ENCODE measurements around the gene TMIGD1. TPM values are rescaled to one million over a fixed set of nuclear protein-coding genes. Genes with fewer than 3 reads are reported as not detected.

The TMIGD1 gene
- total RNA-seq, 4 donors from 2014 or later, result not detected

DNA sequence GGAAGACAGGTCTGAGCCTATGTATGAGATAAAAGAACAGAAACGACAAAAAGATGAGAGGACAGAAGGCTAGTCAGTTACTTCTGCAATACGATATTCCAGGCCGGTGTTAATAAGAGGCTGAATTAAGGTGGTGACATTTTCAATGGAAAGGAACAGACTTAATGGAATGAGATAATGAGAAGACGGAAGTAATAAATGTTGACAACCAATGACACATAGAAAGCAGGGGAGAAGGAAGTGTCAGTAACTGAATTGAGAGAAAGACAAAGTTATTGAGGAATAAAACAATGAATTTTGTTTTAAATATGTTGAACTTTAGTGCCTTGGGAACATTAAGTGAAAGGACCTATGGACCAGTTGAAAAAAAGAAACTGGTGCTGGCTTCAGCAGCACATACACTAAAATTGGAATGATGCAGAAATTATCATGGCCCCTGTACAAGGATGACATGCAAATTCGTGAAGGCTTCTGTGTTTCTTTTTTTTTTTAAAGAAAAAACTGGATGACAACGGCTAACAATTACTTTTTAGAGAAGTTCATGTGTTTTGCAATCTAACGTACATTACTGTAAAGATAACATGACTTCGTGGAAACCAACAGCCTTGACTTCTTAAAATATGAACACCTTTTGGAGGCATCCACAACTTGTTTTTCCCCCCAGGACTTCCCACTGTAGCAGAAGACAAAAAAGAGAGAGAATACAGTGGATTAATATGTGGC is 26.4 kb upstream of the TMIGD1 start:
- H3K9me3 ChIP-seq, result peaks cover 0 to 15% (median 4%) of the 10 kb centered on the region in 3 donors
- TF ChIP-seq, protein P1, sequence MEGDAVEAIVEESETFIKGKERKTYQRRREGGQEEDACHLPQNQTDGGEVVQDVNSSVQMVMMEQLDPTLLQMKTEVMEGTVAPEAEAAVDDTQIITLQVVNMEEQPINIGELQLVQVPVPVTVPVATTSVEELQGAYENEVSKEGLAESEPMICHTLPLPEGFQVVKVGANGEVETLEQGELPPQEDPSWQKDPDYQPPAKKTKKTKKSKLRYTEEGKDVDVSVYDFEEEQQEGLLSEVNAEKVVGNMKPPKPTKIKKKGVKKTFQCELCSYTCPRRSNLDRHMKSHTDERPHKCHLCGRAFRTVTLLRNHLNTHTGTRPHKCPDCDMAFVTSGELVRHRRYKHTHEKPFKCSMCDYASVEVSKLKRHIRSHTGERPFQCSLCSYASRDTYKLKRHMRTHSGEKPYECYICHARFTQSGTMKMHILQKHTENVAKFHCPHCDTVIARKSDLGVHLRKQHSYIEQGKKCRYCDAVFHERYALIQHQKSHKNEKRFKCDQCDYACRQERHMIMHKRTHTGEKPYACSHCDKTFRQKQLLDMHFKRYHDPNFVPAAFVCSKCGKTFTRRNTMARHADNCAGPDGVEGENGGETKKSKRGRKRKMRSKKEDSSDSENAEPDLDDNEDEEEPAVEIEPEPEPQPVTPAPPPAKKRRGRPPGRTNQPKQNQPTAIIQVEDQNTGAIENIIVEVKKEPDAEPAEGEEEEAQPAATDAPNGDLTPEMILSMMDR (IDR thresholded peaks at IDR 0.05), result no peak
- no peak for TF ChIP-seq POLR2A (IDR thresholded peaks at IDR 0.05)
- WGBS, 2 donors, result 71 to 74% methylated on average over 8 of the region's 8 CpGs
- H3K27ac ChIP-seq, result no peak overlapping the region
- no peaks in the 10 kb centered on the region for H3K36me3 ChIP-seq
- H3K4me3 ChIP-seq, result no peak overlapping the region
- intact Hi-C loops (cut with DNase I), result no loop called here
- H3K4me1 ChIP-seq, result peaks cover 0 to 15% (median 5%) of the 10 kb centered on the region in 3 donors
- DNase-seq, result no peak
- no peaks in the 10 kb centered on the region for H3K27me3 ChIP-seq

DNA sequence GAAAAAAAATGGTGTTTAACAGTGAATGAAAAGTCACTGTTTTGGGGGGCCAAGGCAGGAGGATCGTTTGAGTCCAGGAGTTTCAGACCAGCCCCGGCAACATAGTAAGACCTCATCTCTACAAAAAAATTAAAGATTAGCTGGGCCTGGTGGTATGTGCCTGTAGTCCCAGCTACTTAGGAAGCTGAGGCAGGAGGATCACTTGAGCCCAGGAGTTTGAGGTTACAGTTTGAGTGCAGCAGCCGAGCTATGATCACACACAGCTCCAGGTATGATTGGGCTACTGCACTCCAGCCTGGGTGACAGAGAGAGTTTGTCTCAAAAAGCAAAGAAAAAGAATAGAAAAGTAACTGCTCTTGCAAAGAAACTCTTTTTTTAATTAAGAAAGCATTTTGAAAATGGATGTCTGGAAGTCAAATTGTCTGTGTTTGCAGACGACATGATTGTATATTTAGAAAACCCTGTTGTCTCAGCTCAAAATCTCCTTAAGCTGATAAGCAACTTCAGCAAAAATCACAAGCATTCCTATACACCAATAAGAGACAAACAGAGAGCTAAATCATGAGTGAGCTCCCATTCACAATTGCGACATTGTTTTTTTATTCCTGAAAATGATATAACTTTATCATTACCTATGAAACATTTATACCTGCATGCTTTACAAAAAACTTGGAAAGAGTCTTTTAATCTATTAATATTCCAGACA is 24.4 kb upstream of the TMIGD1 start:
- peaks cover 0 to 15% (median 4%) of the 10 kb centered on the region in 3 donors for H3K9me3 ChIP-seq
- H3K27ac ChIP-seq, result no peak overlapping the region
- no peaks in the 10 kb centered on the region for H3K27me3 ChIP-seq
- no peak overlapping the region for H3K4me3 ChIP-seq
- intact Hi-C loops (cut with DNase I), result no loop called here
- WGBS, 2 donors, result 74 to 79% methylated on average over 5 of the region's 5 CpGs
- no peaks in the 10 kb centered on the region for H3K36me3 ChIP-seq
- DNase-seq, result no peak
- TF ChIP-seq, protein P1 (IDR thresholded peaks at IDR 0.05), result no peak
- no peak for TF ChIP-seq POLR2A (IDR thresholded peaks at IDR 0.05)
- H3K4me1 ChIP-seq, result peaks cover 0 to 2% (median under 1%) of the 10 kb centered on the region in 3 donors

DNA sequence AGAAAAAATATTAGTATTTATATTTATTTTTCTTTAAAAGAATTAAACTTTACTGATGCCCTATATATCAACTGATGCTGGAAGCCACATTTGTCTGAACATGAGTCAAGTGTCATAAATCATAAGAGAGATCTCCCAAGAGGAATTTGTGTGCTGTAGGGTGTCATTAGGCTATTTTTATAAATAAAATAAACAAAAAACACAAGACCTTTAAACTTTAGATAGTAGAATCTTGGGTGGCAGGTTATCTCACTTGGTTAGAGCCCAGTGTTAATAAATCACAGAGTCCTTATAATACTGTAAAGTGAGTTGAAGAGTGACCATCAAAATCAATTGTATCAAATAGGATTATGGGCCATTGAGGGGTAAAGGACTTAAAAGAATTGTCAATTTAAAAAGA is 23.6 kb upstream of the TMIGD1 start:
- intact Hi-C loops (cut with DNase I), result no loop called here
- TF ChIP-seq, protein P1 (IDR thresholded peaks at IDR 0.05), result no peak
- TF ChIP-seq POLR2A (IDR thresholded peaks at IDR 0.05), result no peak

DNA sequence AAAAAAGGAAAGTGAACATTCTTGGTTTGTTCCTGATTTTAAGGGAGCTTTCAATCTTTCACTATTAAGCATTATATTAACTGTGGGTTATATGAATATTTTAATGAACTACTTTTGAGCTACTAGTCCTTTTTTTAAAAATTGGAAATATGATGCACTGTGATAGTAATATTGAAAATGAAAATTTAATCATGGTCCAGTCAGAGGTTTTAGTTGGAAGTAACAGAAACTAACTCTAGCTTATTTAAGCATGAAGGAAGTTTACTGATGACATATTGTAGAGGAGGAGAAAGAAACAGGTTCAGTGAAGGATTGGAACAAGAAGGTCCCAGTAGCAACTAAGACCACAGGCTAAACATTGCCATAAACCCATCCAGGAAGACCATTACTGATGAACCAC is 20.8 kb upstream of the TMIGD1 start:
- DNase-seq, result no peak
- H3K4me3 ChIP-seq, result no peak overlapping the region
- H3K27me3 ChIP-seq, result no peaks in the 10 kb centered on the region
- H3K4me1 ChIP-seq, result no peaks in the 10 kb centered on the region
- H3K36me3 ChIP-seq, result no peaks in the 10 kb centered on the region
- intact Hi-C loops (cut with DNase I), result no loop called here
- TF ChIP-seq POLR2A (IDR thresholded peaks at IDR 0.05), result no peak
- TF ChIP-seq, protein P1 (IDR thresholded peaks at IDR 0.05), result no peak
- no peaks in the 10 kb centered on the region for H3K9me3 ChIP-seq
- no peak overlapping the region for H3K27ac ChIP-seq

More for the DNA sequence above, 23.6 kb upstream of the TMIGD1 start:
- no peak for DNase-seq
- Histone ChIP-seq H3K9me3 (peaks cover 0 to 12% (median 4%) of the 10 kb centered on the region in 3 donors), H3K36me3 (no peaks in the 10 kb centered on the region), H3K27ac (no peak overlapping the region), H3K4me1 (no peaks in the 10 kb centered on the region), H3K27me3 (no peaks in the 10 kb centered on the region), H3K4me3 (no peak overlapping the region)

DNA sequence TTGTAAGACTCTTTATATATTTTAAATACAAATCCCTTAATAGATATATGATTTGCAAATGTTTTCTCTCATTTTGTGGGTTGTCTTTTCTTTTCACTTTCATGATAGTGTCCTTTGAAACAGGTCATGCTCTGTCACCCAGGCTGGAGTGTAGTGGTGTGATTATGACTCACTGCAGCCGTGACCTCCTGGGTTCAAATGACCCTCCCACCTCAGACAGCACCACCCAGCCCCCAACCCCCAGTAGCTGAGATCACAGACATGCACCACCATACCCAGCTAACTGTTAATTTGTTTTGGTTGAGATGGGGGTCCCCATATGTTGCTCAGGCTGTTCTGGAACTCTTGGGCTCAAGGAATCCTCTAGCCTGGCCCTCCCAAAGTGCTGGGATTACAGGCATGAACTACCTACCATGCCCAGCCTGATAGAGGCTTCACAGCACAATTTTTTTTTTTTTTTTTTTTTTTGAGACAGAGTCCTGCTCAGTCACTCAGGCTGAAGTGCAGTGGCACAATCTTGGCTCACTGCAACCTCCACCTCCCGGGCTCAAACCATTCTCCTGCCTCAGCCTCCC is 18.5 kb upstream of the TMIGD1 start:
- 37 to 72% methylated on average over 2 of the region's 2 CpGs for WGBS, 2 donors
- H3K9me3 ChIP-seq, result no peaks in the 10 kb centered on the region
- intact Hi-C loops (cut with DNase I), result no loop called here
- no peaks in the 10 kb centered on the region for H3K27me3 ChIP-seq
- TF ChIP-seq, protein P1 (IDR thresholded peaks at IDR 0.05), result no peak
- no peak for TF ChIP-seq POLR2A (IDR thresholded peaks at IDR 0.05)
- DNase-seq, result no peak
- H3K4me1 ChIP-seq, result peaks cover 0 to 10% (median 0%) of the 10 kb centered on the region in 3 donors
- no peak overlapping the region for H3K4me3 ChIP-seq
- no peak overlapping the region for H3K27ac ChIP-seq
- no peaks in the 10 kb centered on the region for H3K36me3 ChIP-seq
